ENCODE measurements around the gene PRKCE. TPM values are rescaled to one million over a fixed set of nuclear protein-coding genes. Genes with fewer than 3 reads are reported as not detected.

The PRKCE gene
- total RNA-seq, 1 experiment from 2014 or later, result 1.3 TPM

DNA sequence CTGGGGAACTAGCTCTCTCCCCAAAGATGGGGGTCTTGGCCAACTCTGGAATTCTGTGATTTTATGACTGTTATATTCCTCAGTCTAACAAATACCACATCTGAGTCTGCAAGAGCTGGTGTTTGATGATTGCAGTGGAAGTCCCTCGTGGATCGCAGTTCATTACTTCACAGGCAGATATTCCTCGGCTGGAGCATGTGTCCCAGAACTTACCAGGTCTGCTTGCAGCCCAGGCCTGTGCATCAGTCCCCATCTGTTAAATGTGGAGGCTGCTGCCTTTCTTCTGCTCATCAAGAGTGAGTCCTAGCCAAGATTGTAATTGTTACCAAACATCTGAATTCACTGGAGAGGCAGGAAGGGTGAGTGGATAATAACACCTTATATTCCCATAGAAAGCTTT lies 55.5 kb downstream of the PRKCE start:
- H3K27me3 Mint-ChIP-seq (ENCODE audit: low read depth), result peaks cover 11% of the 10 kb centered on the region
- no peaks in the 10 kb centered on the region for H3K79me1 ChIP-seq (ENCODE audit: insufficient read depth, low read depth, low read length, poor library complexity, severe bottlenecking)
- no peak overlapping the region for H3K9ac ChIP-seq (ENCODE audit: extremely low read depth, insufficient read length, low read length)
- peaks cover 0 to 3% (median 0%) of the 10 kb centered on the region in 3 experiments; a peak in 1 of 7 replicates for H3K36me3 Mint-ChIP-seq (ENCODE audit: insufficient read depth in 1 of 3, low read depth in 3 of 3)
- H3K27ac Mint-ChIP-seq, result no peak overlapping the region
- H3K56ac ChIP-seq (ENCODE audit: insufficient read length, low read depth, low read length), result no peak overlapping the region
- no peak overlapping the region for H2BK20ac ChIP-seq (ENCODE audit: low read depth, low read length, poor library complexity, severe bottlenecking)
- DNase-seq, result no peak
- no peak overlapping the region for H3K14ac ChIP-seq (ENCODE audit: insufficient read depth, low read length)
- H2AK5ac ChIP-seq (ENCODE audit: insufficient read length, low read length), result no peak overlapping the region
- H3K23ac ChIP-seq (ENCODE audit: insufficient read length, low read depth, low read length), result no peak overlapping the region
- no peak overlapping the region for H2BK5ac ChIP-seq (ENCODE audit: insufficient read length, low read length)
- H3K4me3 Mint-ChIP-seq, result no peak overlapping the region
- H3K4ac ChIP-seq (ENCODE audit: low read depth, low read length), result no peak overlapping the region
- H4K91ac ChIP-seq (ENCODE audit: insufficient read length, low read depth, low read length), result no peak overlapping the region
- peaks cover 0 to 9% of the 10 kb centered on the region in 2 experiments; a peak in 3 of 5 replicates for H3K9me3 Mint-ChIP-seq
- H3K18ac ChIP-seq (ENCODE audit: insufficient read length, low read depth, low read length), result no peak overlapping the region
- H2AFZ ChIP-seq (ENCODE audit: low read length), result no peak overlapping the region
- no CpG with 5 or more reads among the region's 3 CpGs for WGBS (ENCODE audit: extremely low coverage, insufficient read length, low lambda C conversion rate)
- H4K5ac ChIP-seq (ENCODE audit: insufficient read length, low read depth, low read length), result no peak overlapping the region
- H4K8ac ChIP-seq (replicated peaks; ENCODE audit: insufficient read length, low read depth, low read length), result no peak overlapping the region
- H3K27ac ChIP-seq (ENCODE audit: insufficient read length, low read depth, low read length), result no peak overlapping the region
- no peak for TF ChIP-seq CTCF (conservative IDR thresholded peaks at IDR 0.05)
- no peaks in the 10 kb centered on the region for H3K4me1 Mint-ChIP-seq
- H3K9me3 ChIP-seq (ENCODE audit: control insufficient read depth, low read depth, low read length), result no peaks in the 10 kb centered on the region
- no peaks in the 10 kb centered on the region for H3K23me2 ChIP-seq (ENCODE audit: insufficient read length, low read depth, low read length, poor library complexity, severe bottlenecking)
- H2BK120ac ChIP-seq (ENCODE audit: low read depth, low read length, poor library complexity, severe bottlenecking), result no peak overlapping the region
- H3K27me3 ChIP-seq (ENCODE audit: insufficient read depth, low read length), result no peaks in the 10 kb centered on the region
- H3K4me1 ChIP-seq (ENCODE audit: insufficient read depth, low read length), result no peaks in the 10 kb centered on the region
- H4K20me1 ChIP-seq (ENCODE audit: control insufficient read depth, insufficient read depth, insufficient read length), result no peaks in the 10 kb centered on the region
- H3T11ph ChIP-seq (ENCODE audit: low read length), result no peak overlapping the region
- H2BK12ac ChIP-seq (ENCODE audit: insufficient read length, low read depth, low read length), result no peak overlapping the region
- no peaks in the 10 kb centered on the region for H3K79me2 ChIP-seq (ENCODE audit: insufficient read depth, low read length)
- no peak overlapping the region for H2BK15ac ChIP-seq (ENCODE audit: low read depth, low read length)
- no peak overlapping the region for H3K4me2 ChIP-seq (ENCODE audit: insufficient read depth, insufficient read length, low read length)
